ENCODE data around the gene HHAT. TPM values are rescaled to one million over a fixed set of nuclear protein-coding genes. Genes with fewer than 3 reads are reported as not detected.

HHAT gene
- total RNA-seq, 1 experiment from 2014 or later, result 3.0 TPM

- POLR2A ChIA-PET (ENCODE audit: low non-redundant PET), result no interaction called here
- DNase-seq (ENCODE audit: low spot score), result no peak
- Histone ChIP-seq H3K27ac (ENCODE audit: low read depth, low read length, poor library complexity, severe bottlenecking) (peak overlapping the region; percentile 18), H3K4me3 (ENCODE audit: low read depth, low read length, poor library complexity, severe bottlenecking) (no peak overlapping the region), H3K9me3 (ENCODE audit: low read depth, low read length, poor library complexity, severe bottlenecking) (no peaks in the 10 kb centered on the region), H3K36me3 (ENCODE audit: insufficient read depth, low read length, poor library complexity, severe bottlenecking) (no peaks in the 10 kb centered on the region), H3K4me1 (ENCODE audit: insufficient read depth, low read length, poor library complexity, severe bottlenecking) (peaks cover 28% of the 10 kb centered on the region), H3K27me3 (replicated peaks; ENCODE audit: insufficient read depth, low read depth, low read length, poor library complexity) (no peaks in the 10 kb centered on the region)
- no peak for TF ChIP-seq EZH2 (IDR thresholded peaks at IDR 0.05; ENCODE audit: borderline replicate concordance, low read depth, low read length, poor library complexity, severe bottlenecking)
- TF ChIP-seq, protein P1, sequence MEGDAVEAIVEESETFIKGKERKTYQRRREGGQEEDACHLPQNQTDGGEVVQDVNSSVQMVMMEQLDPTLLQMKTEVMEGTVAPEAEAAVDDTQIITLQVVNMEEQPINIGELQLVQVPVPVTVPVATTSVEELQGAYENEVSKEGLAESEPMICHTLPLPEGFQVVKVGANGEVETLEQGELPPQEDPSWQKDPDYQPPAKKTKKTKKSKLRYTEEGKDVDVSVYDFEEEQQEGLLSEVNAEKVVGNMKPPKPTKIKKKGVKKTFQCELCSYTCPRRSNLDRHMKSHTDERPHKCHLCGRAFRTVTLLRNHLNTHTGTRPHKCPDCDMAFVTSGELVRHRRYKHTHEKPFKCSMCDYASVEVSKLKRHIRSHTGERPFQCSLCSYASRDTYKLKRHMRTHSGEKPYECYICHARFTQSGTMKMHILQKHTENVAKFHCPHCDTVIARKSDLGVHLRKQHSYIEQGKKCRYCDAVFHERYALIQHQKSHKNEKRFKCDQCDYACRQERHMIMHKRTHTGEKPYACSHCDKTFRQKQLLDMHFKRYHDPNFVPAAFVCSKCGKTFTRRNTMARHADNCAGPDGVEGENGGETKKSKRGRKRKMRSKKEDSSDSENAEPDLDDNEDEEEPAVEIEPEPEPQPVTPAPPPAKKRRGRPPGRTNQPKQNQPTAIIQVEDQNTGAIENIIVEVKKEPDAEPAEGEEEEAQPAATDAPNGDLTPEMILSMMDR (conservative IDR thresholded peaks at IDR 0.05; ENCODE audit: low read depth, low read length), result no peak
- no TSS peak for BruUV-seq (replicated peaks)
- CTCF ChIA-PET, result no interaction called here
- intact Hi-C loops (cut with micrococcal nuclease; ENCODE audit: unreplicated experiment), result no loop called here
Measured at GRCh38 chr1:210645582-210646257, 317.0 kb downstream of the HHAT start.

DNA sequence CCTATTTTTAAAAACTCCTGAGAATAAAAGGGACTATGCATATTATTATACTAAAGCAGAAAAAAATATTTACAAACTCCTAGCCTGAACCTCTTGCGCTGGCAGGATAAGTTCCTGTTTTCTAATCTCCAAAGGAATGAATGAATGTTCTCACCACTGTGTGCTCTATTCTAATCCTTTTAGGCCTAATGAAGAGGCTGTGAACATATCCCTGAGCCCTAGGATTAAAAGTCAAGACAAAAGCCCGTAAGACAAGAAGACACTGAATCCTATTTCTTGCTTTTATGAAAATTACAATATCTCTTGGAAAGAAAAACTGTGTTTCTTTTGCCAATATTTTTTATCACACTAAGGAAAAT, 317.5 kb downstream of the HHAT start:
- no peak overlapping the region for H3K4me3 ChIP-seq (ENCODE audit: low read depth, low read length, poor library complexity, severe bottlenecking)
- ChIA-PET POLR2A (ENCODE audit: low non-redundant PET) (no interaction called here), CTCF (no interaction called here)
- no peaks in the 10 kb centered on the region for H3K36me3 ChIP-seq (ENCODE audit: insufficient read depth, low read length, poor library complexity, severe bottlenecking)
- TF ChIP-seq, protein P1 (conservative IDR thresholded peaks at IDR 0.05; ENCODE audit: low read depth, low read length), result no peak
- no peak for TF ChIP-seq EZH2 (IDR thresholded peaks at IDR 0.05; ENCODE audit: borderline replicate concordance, low read depth, low read length, poor library complexity, severe bottlenecking)
- H3K4me1 ChIP-seq (ENCODE audit: insufficient read depth, low read length, poor library complexity, severe bottlenecking), result peaks cover 28% of the 10 kb centered on the region
- no peak overlapping the region for H3K27ac ChIP-seq (ENCODE audit: low read depth, low read length, poor library complexity, severe bottlenecking)
- DNase-seq (ENCODE audit: low spot score), result peak; percentile 28
- H3K27me3 ChIP-seq (replicated peaks; ENCODE audit: insufficient read depth, low read depth, low read length, poor library complexity), result no peaks in the 10 kb centered on the region
- intact Hi-C loops (cut with micrococcal nuclease; ENCODE audit: unreplicated experiment), result no loop called here
- H3K9me3 ChIP-seq (ENCODE audit: low read depth, low read length, poor library complexity, severe bottlenecking), result no peaks in the 10 kb centered on the region
- no TSS peak for BruUV-seq (replicated peaks)

GRCh38 chr1:210647406-210648333, 319.0 kb downstream of the HHAT start:
- peaks cover 28% of the 10 kb centered on the region for H3K4me1 ChIP-seq (ENCODE audit: insufficient read depth, low read length, poor library complexity, severe bottlenecking)
- no peaks in the 10 kb centered on the region for H3K27me3 ChIP-seq (replicated peaks; ENCODE audit: insufficient read depth, low read depth, low read length, poor library complexity)
- POLR2A ChIA-PET (ENCODE audit: low non-redundant PET), result interaction anchor here (0.7 kb wide), 1 partner anchor 9 kb away, joined by 6 read pairs; no protein-coding TSS in a partner anchor
- no peak overlapping the region for H3K4me3 ChIP-seq (ENCODE audit: low read depth, low read length, poor library complexity, severe bottlenecking)
- intact Hi-C loops (cut with micrococcal nuclease; ENCODE audit: unreplicated experiment), result no loop called here
- H3K36me3 ChIP-seq (ENCODE audit: insufficient read depth, low read length, poor library complexity, severe bottlenecking), result no peaks in the 10 kb centered on the region
- peak overlapping the region; percentile 8 for H3K27ac ChIP-seq (ENCODE audit: low read depth, low read length, poor library complexity, severe bottlenecking)
- no peak for TF ChIP-seq EZH2 (IDR thresholded peaks at IDR 0.05; ENCODE audit: borderline replicate concordance, low read depth, low read length, poor library complexity, severe bottlenecking)
- TF ChIP-seq, protein P1 (conservative IDR thresholded peaks at IDR 0.05; ENCODE audit: low read depth, low read length), result no peak
- CTCF ChIA-PET, result no interaction called here
- peak; percentile 37 for DNase-seq (ENCODE audit: low spot score)
- no TSS peak for BruUV-seq (replicated peaks)
- no peaks in the 10 kb centered on the region for H3K9me3 ChIP-seq (ENCODE audit: low read depth, low read length, poor library complexity, severe bottlenecking)
